LNCaP clone FGC (cell line): Measurements from ENCODE around the gene JUNB.

Source experiments
- DNase-seq: peaks from one replicate; pipeline ENCODE4 v3.0.0-alpha.2; 2011; ENCODE audit warnings: low read depth
- H3K4me3 ChIP-seq: 2 replicates; pipeline ENCODE4 v1.5.1; 2011; ENCODE audit warnings: mild to moderate bottlenecking, low read depth, low read length, control low read depth
- TF ChIP-seq, protein P1 (sequence below): IDR thresholded peaks from 2 replicates; pipeline ENCODE4 v1.5.1; 2012; ENCODE audit warnings: mild to moderate bottlenecking; ENCODE audit not compliant: control insufficient read depth, insufficient read depth; ENCODE audit errors: extremely low read depth

JUNB gene

DNA sequence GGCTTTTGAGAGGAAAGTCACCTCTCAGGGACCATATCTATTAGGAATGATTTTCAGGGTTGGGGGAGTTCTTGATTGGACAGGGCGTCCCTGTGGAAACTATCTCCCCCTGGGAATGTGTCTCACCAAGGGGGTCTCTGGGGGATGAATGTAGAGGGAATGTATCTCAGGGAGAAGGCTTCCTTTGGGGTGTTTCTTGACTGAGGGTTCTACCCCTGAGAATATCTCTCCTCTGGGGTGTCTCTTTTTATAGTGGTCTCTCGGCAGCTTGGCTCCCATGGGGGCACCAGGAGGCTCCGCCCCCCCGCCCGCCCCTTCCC, 42.1 kb downstream of the JUNB start:
- peak overlapping the region; percentile 23; the same call in 1 of the 2 replicates for H3K4me3 ChIP-seq
- DNase-seq = no peak
- TF ChIP-seq, protein P1, sequence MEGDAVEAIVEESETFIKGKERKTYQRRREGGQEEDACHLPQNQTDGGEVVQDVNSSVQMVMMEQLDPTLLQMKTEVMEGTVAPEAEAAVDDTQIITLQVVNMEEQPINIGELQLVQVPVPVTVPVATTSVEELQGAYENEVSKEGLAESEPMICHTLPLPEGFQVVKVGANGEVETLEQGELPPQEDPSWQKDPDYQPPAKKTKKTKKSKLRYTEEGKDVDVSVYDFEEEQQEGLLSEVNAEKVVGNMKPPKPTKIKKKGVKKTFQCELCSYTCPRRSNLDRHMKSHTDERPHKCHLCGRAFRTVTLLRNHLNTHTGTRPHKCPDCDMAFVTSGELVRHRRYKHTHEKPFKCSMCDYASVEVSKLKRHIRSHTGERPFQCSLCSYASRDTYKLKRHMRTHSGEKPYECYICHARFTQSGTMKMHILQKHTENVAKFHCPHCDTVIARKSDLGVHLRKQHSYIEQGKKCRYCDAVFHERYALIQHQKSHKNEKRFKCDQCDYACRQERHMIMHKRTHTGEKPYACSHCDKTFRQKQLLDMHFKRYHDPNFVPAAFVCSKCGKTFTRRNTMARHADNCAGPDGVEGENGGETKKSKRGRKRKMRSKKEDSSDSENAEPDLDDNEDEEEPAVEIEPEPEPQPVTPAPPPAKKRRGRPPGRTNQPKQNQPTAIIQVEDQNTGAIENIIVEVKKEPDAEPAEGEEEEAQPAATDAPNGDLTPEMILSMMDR = no peak

DNA sequence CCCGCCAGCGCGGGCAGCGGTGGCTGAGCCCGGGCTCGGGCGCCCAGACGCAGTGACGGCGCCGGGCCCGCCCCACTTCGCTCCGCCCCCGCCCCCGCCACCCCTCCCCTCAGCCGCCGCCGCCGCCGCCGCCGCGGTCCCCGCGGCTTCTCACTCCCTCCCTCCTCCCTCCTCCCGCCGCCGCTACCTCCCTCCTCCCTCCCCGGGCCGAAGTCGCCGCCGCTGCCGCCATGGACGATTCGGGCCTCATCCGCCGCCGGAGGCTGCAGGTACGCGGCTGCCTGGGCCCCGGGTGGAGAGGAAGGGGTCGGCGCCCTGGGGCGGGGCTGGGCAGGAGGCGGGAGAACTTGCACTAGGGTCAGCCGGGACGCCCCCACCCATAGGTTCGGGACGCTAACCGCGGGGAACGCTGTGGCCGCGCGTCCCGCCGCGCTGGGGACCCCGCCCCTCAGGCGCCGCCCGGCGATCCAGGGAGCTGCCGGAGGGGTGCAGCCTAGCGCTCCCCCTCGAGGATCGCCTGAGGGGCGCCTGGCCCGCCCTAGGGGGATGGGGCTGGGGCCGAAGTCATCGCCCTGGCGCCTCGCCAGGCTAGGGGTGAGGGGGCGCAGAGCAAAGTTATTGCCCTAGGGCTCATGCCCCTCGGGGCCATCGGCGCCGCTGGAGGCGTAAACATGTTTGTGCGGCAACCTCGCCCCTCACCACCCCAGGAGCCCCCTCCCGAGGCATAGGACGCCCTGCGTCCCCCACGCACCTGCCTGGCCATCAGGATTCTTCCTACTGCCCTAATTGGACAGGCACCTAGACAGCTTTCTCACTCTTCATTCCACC, 42.7 kb downstream of the JUNB start:
- TF ChIP-seq, protein P1 = no peak
- peak overlapping the region; percentile 51 for H3K4me3 ChIP-seq
- no peak for DNase-seq

DNA sequence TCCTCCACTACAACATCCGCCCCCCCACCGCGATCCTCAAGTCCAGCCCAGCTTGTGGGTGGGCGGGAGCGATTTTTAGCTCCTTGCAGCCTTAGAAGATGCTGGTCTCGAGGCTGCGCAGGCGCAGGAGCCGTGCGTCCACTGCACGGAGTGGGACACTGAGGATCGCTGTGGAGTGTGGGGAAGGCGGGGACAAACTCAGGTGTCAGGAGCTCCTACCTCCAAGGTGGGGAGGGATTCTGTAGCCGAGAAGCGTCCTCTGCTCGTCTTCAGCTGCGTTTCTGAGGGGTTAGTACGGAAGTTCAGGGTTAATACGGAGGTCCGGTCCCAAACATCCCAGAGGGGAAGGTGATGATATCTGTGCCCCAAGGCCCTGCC, 43.3 kb downstream of the JUNB start, which contains the start of gene RTBDN:
Gene RTBDN (minus strand): TSS at position 14 of the 378 bp plus-strand sequence. CDS start 4,600 bp downstream, outside the sequence.
- peak within 1 kb of the TSS; percentile 51 for H3K4me3 ChIP-seq
- no peak for DNase-seq
- TF ChIP-seq, protein P1 = no peak

GRCh38 chr19:12834976-12835757, 43.9 kb downstream of the JUNB start:
- no peak overlapping the region for H3K4me3 ChIP-seq
- no peak for DNase-seq
- TF ChIP-seq, protein P1 = no peak

GRCh38 chr19:12836529-12836863, 45.2 kb downstream of the JUNB start:
- TF ChIP-seq, protein P1 = no peak
- DNase-seq = no peak
- H3K4me3 ChIP-seq = no peak overlapping the region

DNA sequence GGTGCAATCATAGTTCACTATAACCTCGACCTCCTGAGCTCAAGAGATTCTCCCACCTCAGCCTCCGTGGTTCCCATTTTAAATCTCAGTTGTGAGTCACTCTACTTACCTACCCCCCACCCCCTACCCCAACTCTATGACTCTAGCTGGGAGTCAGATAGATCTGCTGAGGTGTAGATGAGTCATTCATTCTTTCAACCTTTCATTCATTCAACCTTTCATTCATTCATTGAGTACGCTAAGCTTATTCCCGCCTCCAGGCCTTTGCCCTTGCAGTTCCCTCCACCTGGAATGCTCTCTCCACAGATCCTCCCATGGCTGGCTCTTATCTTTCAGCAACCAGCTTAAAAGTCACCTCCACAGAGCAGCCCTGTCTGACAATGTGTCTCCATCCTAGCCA, 45.9 kb downstream of the JUNB start:
- TF ChIP-seq, protein P1 = no peak
- no peak for DNase-seq
- H3K4me3 ChIP-seq = no peak overlapping the region
